RWPE1 (cell line): ENCODE results near the gene RBM23.

ENCODE experiments used
- CTCF ChIA-PET: fragments of 350-600 bp; sonication (Branson Sonifier 250); formaldehyde crosslinking; extraction: SDS; loops from one replicate; lab custom pipeline; 2021; lab: Yijun Ruan, JAX
- POLR2A ChIA-PET: fragments of 400-600 bp; formaldehyde crosslinking; extraction: SDS; loops from one replicate; lab custom pipeline; 2020; ENCODE audit warnings: antibody characterized with exemption; ENCODE audit not compliant: low non-redundant PET; lab: Yijun Ruan, JAX
- DNase-seq: peaks from one replicate; pipeline ENCODE4 v3.0.0; 2012; ENCODE audit warnings: low spot score
- H3K27ac ChIP-seq: fragments of 450-650 bp; 2 replicates; pipeline ENCODE4 v1.5.1; 2017
- CTCF ChIP-seq: fragments of 450-650 bp; conservative IDR thresholded peaks from 2 replicates; pipeline ENCODE4 v1.5.1; 2017; ENCODE audit warnings: low read depth, mild to moderate bottlenecking

The RBM23 gene

GRCh38 chr14:22905627-22906026 lies 13.3 kb downstream of the RBM23 start:
- ChIA-PET CTCF (interaction anchor here (0.6 kb wide), 1 partner anchor 227 kb away, joined by 3 read pairs; no protein-coding TSS in a partner anchor), POLR2A (no interaction called here)
- H3K27ac ChIP-seq: no peak overlapping the region
- TF ChIP-seq CTCF: no peak
- no peak for DNase-seq

GRCh38 chr14:22903742-22904087 lies 15.2 kb downstream of the RBM23 start:
- ChIA-PET POLR2A (no interaction called here), CTCF (no interaction called here)
- no peak for DNase-seq
- no peak for TF ChIP-seq CTCF
- no peak overlapping the region for H3K27ac ChIP-seq

DNA sequence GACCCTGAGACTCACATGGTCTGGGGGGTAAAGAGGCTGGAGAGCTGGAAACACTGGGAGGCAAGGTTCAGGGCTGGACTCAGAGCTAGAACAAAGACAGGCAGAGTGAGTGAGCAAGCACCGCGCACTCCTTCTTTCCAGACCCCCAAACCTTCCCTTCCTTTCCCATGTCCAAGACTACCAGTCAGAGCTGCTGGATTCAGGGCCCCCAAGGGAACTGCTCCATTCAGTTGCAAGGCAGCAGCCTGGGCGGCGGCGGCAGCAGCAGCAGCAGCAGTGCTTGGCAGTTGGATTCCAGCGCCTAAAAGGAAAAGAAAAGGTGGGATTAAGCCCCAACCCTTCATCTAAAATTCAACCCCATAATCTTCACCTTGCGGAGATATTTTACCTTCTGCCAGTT lies 17.1 kb downstream of the RBM23 start:
- POLR2A ChIA-PET: interaction anchor here (0.6 kb wide), 1 partner anchor 9 kb away, joined by 3 read pairs; no protein-coding TSS in a partner anchor
- CTCF ChIA-PET: interaction anchor here (1.3 kb wide), 1 partner anchor 79 kb away, joined by 3 read pairs; no protein-coding TSS in a partner anchor
- H3K27ac ChIP-seq: peak overlapping the region; percentile 11; the same call in 1 of the 2 replicates

GRCh38 chr14:22900081-22900799 lies 18.7 kb downstream of the RBM23 start:
- DNase-seq: peak; percentile 82
- CTCF ChIA-PET: interaction anchor here (0.6 to 1.8 kb wide), 11 partner anchors 10 to 328 kb away, joined by 3 to 12 read pairs (median 5); no protein-coding TSS in a partner anchor
- H3K27ac ChIP-seq: no peak overlapping the region
- POLR2A ChIA-PET: no interaction called here
- peak; percentile 79 for TF ChIP-seq CTCF

More for the DNA sequence above, 17.1 kb downstream of the RBM23 start:
- no peak for DNase-seq
- no peak for TF ChIP-seq CTCF

DNA sequence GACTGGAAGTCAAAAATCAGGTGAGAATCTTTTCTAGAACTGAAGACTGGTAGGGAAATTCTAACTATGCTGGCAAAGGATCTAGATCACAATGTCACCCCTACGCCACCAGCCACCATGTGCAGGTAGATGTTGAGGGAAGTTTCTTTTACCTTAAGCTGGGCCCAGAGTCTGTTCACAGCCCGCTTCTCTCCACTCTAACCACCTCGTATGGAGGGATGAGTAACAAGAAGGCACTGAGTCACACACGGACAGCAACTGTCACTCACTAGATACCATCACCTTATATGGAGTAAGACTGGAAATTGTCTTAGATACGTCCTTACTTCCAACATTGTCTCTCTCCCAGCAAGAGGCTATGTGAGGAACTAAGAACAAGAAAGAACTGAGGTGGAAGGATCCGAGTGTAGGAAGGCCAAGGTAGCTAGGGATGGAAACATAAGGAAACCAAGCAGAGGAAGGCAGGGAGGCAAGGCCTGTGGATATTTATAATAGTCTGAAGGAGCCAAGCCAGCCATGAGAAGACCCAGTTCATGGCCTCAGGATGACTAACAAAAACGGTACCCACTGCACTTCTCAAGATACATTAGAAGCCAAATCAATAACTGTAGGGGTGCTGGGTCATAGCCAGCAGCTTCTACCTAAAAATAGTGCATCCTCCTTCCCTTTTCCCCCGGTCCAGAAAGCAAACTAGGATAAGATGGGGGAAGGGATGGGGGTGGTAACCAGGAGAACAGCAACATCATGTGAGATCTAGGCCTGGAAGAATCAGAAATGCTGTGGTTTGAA lies 20.5 kb downstream of the RBM23 start:
- ChIA-PET CTCF (interaction anchor here (0.5 to 0.7 kb wide), 3 partner anchors 23 to 76 kb away, joined by 3 to 6 read pairs (median 5); no protein-coding TSS in a partner anchor), POLR2A (no interaction called here)

More for the DNA sequence above, 20.5 kb downstream of the RBM23 start:
- TF ChIP-seq CTCF: no peak
- peak; percentile 70 for DNase-seq
- H3K27ac ChIP-seq: no peak overlapping the region
